ENCODE results near the gene AIP. TPM values are rescaled to one million over a fixed set of nuclear protein-coding genes. Genes with fewer than 3 reads are reported as not detected.
A peak's percentile ranks its signal among the peaks of the same experiment; 100 is the strongest.
"Not testable (repeated sequence)": the region's sequence is repeated elsewhere in the genome, so short reads cannot be mapped to it uniquely, and the experiment has no call there.

AIP gene
- total RNA-seq, 2 experiments from 2014 or later, result 145 to 146 TPM

GRCh38 chr11:67472882-67473281 is 9.9 kb upstream of the AIP start:
- Mint-ChIP-seq H3K4me1 (ENCODE audit: low read depth) (peaks cover 8% of the 10 kb centered on the region), H3K9me3 (no peaks in the 10 kb centered on the region), H3K27me3 (no peaks in the 10 kb centered on the region), H3K27ac (no peak overlapping the region), H3K4me3 (no peak overlapping the region), H3K36me3 (ENCODE audit: low read depth) (peaks cover 2% of the 10 kb centered on the region)
- ChIA-PET POLR2A (interaction anchor here (1.1 kb wide), 1 partner anchor 14 kb away, joined by 4 read pairs; no protein-coding TSS in a partner anchor), CTCF (interaction anchor here (1.6 to 2.2 kb wide), 2 partner anchors 11 to 127 kb away, joined by 5 to 6 read pairs; partner anchors contain the start of gene AIP)
- DNase-seq, result no peak
- intact Hi-C loops (cut with micrococcal nuclease), result no loop called here
- no peak for TF ChIP-seq CTCF (IDR thresholded peaks at IDR 0.05)
- no peak for ATAC-seq

GRCh38 chr11:67476692-67477091 is 6.1 kb upstream of the AIP start:
- ChIA-PET POLR2A (interaction anchor here (1.1 to 1.5 kb wide), 2 partner anchors 9 to 12 kb away, joined by 3 read pairs; no protein-coding TSS in a partner anchor), CTCF (interaction anchor here (1.1 kb wide), 1 partner anchor 95 kb away, joined by 3 read pairs; no protein-coding TSS in a partner anchor)
- DNase-seq; H3K36me3 Mint-ChIP-seq (ENCODE audit: low read depth); intact Hi-C loops (cut with micrococcal nuclease); ATAC-seq; H3K4me1 Mint-ChIP-seq (ENCODE audit: low read depth); H3K9me3 Mint-ChIP-seq; H3K27ac Mint-ChIP-seq; H3K27me3 Mint-ChIP-seq; H3K4me3 Mint-ChIP-seq: not testable (repeated sequence)

GRCh38 chr11:67477344-67478050 is 5.3 kb upstream of the AIP start:
- H3K9me3 Mint-ChIP-seq; H3K4me1 Mint-ChIP-seq (ENCODE audit: low read depth); H3K27ac Mint-ChIP-seq; DNase-seq; H3K27me3 Mint-ChIP-seq; H3K4me3 Mint-ChIP-seq; intact Hi-C loops (cut with micrococcal nuclease); ATAC-seq; H3K36me3 Mint-ChIP-seq (ENCODE audit: low read depth): not testable (repeated sequence)
- ChIA-PET CTCF (interaction anchor here (1.1 kb wide), 1 partner anchor 95 kb away, joined by 3 read pairs; no protein-coding TSS in a partner anchor), POLR2A (interaction anchor here (1.1 kb wide), 1 partner anchor 13 kb away, joined by 3 read pairs; no protein-coding TSS in a partner anchor)

GRCh38 chr11:67482275-67482826 is 475 bp upstream of the AIP start:
- Mint-ChIP-seq H3K4me3 (peak overlapping the region; percentile 79), H3K36me3 (ENCODE audit: low read depth) (peaks cover 30% of the 10 kb centered on the region), H3K9me3 (no peaks in the 10 kb centered on the region), H3K27me3 (no peaks in the 10 kb centered on the region), H3K4me1 (ENCODE audit: low read depth) (peaks cover 24% of the 10 kb centered on the region), H3K27ac (peak overlapping the region; percentile 97)
- intact Hi-C loops (cut with micrococcal nuclease), result loop anchor here (5.0 to 10.0 kb wide), 2 partner anchors 45 to 78 kb away; partner anchors contain the start of genes PPP1CA, PTPRCAP and TBC1D10C
- DNase-seq (no peak), ATAC-seq (no peak)
- CTCF ChIA-PET, result interaction anchor here (0.7 to 2.1 kb wide), 6 partner anchors 10 to 131 kb away, joined by 3 to 6 read pairs (median 3); partner anchors contain the start of genes PTPRCAP and TMEM134
- TF ChIP-seq CTCF (IDR thresholded peaks at IDR 0.05), result no peak
- POLR2A ChIA-PET, result interaction anchor here (0.6 to 8.0 kb wide), 10 partner anchors 13 to 82 kb away, joined by 3 to 81 read pairs (median 5); partner anchors contain the start of genes CDK2AP2, PTPRCAP and TMEM134

GRCh38 chr11:67483831-67484665 is 1.2 kb downstream of the AIP start:
- H3K9me3 Mint-ChIP-seq, result no peaks in the 10 kb centered on the region
- ChIA-PET CTCF (interaction anchor here (1.0 to 2.1 kb wide), 3 partner anchors 12 to 80 kb away, joined by 3 to 6 read pairs (median 5); partner anchors contain the start of gene TBC1D10C), POLR2A (interaction anchor here (0.5 to 10.7 kb wide), 26 partner anchors 9 to 212 kb away, joined by 3 to 108 read pairs (median 5); partner anchors contain the start of genes CDK2AP2, CORO1B, GSTP1 and PITPNM1)
- no peak for TF ChIP-seq CTCF (IDR thresholded peaks at IDR 0.05)
- H3K4me1 Mint-ChIP-seq (ENCODE audit: low read depth), result peaks cover 41% of the 10 kb centered on the region
- intact Hi-C loops (cut with micrococcal nuclease), result loop anchor here (1.0 to 10.0 kb wide), 3 partner anchors 22 to 79 kb away; partner anchors contain the start of genes PPP1CA, PTPRCAP and TBC1D10C
- peak overlapping the region; percentile 79 for H3K4me3 Mint-ChIP-seq
- ATAC-seq, result peak; percentile 18
- peak overlapping the region; percentile 97 for H3K27ac Mint-ChIP-seq
- H3K36me3 Mint-ChIP-seq (ENCODE audit: low read depth), result peaks cover 46% of the 10 kb centered on the region
- peak; percentile 81 for DNase-seq
- H3K27me3 Mint-ChIP-seq, result no peaks in the 10 kb centered on the region
